ENCODE measurements around the gene FCF1. TPM values are rescaled to one million over a fixed set of nuclear protein-coding genes. Genes with fewer than 3 reads are reported as not detected.

FCF1 gene
- total and polyA plus RNA-seq, 9 of the 15 experiments (the other 6 are each of a cell fraction or from before 2014, with no cell fraction given), result 6.8 to 91.9 (median 40.0) TPM

DNA sequence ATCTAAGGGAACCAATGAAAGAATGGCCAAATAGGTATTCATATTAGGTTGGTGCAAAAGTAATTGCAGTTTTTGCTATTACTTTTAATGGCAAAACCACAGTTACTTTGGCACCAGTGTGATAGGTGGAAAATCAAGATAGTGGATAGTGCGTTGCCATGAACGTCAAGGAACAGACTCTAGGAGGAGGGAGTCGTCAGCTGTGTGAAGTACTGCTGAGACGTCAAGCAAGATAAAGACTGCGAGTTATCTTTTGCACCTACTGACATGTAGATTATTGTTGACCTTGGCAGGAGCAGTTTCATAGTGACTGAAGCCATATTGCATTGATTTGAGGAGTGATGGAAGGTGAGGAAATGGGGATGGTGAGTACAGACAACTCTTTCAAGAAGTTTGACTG, 58.5 kb downstream of the FCF1 start (continued):
- TF ChIP-seq, protein P1, sequence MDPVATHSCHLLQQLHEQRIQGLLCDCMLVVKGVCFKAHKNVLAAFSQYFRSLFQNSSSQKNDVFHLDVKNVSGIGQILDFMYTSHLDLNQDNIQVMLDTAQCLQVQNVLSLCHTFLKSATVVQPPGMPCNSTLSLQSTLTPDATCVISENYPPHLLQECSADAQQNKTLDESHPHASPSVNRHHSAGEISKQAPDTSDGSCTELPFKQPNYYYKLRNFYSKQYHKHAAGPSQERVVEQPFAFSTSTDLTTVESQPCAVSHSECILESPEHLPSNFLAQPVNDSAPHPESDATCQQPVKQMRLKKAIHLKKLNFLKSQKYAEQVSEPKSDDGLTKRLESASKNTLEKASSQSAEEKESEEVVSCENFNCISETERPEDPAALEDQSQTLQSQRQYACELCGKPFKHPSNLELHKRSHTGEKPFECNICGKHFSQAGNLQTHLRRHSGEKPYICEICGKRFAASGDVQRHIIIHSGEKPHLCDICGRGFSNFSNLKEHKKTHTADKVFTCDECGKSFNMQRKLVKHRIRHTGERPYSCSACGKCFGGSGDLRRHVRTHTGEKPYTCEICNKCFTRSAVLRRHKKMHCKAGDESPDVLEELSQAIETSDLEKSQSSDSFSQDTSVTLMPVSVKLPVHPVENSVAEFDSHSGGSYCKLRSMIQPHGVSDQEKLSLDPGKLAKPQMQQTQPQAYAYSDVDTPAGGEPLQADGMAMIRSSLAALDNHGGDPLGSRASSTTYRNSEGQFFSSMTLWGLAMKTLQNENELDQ (CRISPR knock-in tag; IDR thresholded peaks at IDR 0.05; ENCODE audit: borderline replicate concordance), result no peak
- no peak for TF ChIP-seq CAMTA2 (CRISPR knock-in tag; conservative IDR thresholded peaks at IDR 0.05)
- TF ChIP-seq POLR2A (conservative IDR thresholded peaks at IDR 0.05), result no peak
- TF ChIP-seq ZNF589 (CRISPR knock-in tag; IDR thresholded peaks at IDR 0.05; ENCODE audit: low read depth), result no peak
- TF ChIP-seq, protein P2, sequence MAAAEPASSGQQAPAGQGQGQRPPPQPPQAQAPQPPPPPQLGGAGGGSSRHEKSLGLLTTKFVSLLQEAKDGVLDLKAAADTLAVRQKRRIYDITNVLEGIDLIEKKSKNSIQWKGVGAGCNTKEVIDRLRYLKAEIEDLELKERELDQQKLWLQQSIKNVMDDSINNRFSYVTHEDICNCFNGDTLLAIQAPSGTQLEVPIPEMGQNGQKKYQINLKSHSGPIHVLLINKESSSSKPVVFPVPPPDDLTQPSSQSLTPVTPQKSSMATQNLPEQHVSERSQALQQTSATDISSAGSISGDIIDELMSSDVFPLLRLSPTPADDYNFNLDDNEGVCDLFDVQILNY (CRISPR knock-in tag; IDR thresholded peaks at IDR 0.05), result no peak
- TF ChIP-seq ZNF3 (CRISPR knock-in tag; IDR thresholded peaks at IDR 0.05), result no peak
- TF ChIP-seq CBFA2T3 (IDR thresholded peaks at IDR 0.05), result peak; percentile 46
- TF ChIP-seq, protein P3, sequence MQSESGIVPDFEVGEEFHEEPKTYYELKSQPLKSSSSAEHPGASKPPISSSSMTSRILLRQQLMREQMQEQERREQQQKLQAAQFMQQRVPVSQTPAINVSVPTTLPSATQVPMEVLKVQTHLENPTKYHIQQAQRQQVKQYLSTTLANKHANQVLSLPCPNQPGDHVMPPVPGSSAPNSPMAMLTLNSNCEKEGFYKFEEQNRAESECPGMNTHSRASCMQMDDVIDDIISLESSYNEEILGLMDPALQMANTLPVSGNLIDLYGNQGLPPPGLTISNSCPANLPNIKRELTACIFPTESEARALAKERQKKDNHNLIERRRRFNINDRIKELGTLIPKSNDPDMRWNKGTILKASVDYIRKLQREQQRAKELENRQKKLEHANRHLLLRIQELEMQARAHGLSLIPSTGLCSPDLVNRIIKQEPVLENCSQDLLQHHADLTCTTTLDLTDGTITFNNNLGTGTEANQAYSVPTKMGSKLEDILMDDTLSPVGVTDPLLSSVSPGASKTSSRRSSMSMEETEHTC (IDR thresholded peaks at IDR 0.05), result no peak
- peak; percentile 43; the same call in 1 of the 2 replicates for TF ChIP-seq ESRRA (IDR thresholded peaks at IDR 0.05; ENCODE audit: borderline replicate concordance, low read depth)
- TF ChIP-seq ESRRB (CRISPR knock-in tag; IDR thresholded peaks at IDR 0.05; ENCODE audit: borderline replicate concordance), result no peak
- no peak for TF ChIP-seq NCOA2 (IDR thresholded peaks at IDR 0.05; ENCODE audit: partially characterized antibody in 2 of 2)
- TF ChIP-seq, protein P4, sequence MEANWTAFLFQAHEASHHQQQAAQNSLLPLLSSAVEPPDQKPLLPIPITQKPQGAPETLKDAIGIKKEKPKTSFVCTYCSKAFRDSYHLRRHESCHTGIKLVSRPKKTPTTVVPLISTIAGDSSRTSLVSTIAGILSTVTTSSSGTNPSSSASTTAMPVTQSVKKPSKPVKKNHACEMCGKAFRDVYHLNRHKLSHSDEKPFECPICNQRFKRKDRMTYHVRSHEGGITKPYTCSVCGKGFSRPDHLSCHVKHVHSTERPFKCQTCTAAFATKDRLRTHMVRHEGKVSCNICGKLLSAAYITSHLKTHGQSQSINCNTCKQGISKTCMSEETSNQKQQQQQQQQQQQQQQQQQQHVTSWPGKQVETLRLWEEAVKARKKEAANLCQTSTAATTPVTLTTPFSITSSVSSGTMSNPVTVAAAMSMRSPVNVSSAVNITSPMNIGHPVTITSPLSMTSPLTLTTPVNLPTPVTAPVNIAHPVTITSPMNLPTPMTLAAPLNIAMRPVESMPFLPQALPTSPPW (CRISPR knock-in tag; IDR thresholded peaks at IDR 0.05), result peak; percentile 19; the same call in 1 of the 2 replicates
- no peak for TF ChIP-seq STAT5B (CRISPR knock-in tag; IDR thresholded peaks at IDR 0.05)
- TF ChIP-seq MIER1 (IDR thresholded peaks at IDR 0.05; ENCODE audit: low read depth), result no peak
- TF ChIP-seq MCM2 (IDR thresholded peaks at IDR 0.05; ENCODE audit: low read depth), result no peak
- TF ChIP-seq BCOR (IDR thresholded peaks at IDR 0.05), result no peak
- TF ChIP-seq FOXA3 (CRISPR knock-in tag; conservative IDR thresholded peaks at IDR 0.05 in 1 of 2, IDR thresholded peaks at IDR 0.05 in 1 of 2), result no peak
